Common myeloid progenitor, CD34-positive (primary cell): ENCODE results near the gene MLPH.

Experiments
- CTCF ChIA-PET: fragments of 350-600 bp; sonication (Branson Sonifier 250); formaldehyde crosslinking; loops from one replicate; lab custom pipeline; 2021; ENCODE audit warnings: antibody characterized with exemption; lab: Charles Lee
- POLR2A ChIA-PET: fragments of 350-600 bp; sonication (Branson Sonifier 250); formaldehyde crosslinking; loops from one replicate; lab custom pipeline; 2021; ENCODE audit warnings: antibody characterized with exemption; lab: Charles Lee
- DNase-seq, 3 donors: peaks; one replicate each; pipeline versions ENCODE4 v3.0.0 to v3.0.0-alpha.2; 2013
- H3K27ac ChIP-seq, 2 experiments: 1 replicate in 1 of 2; 2 replicates in 1 of 2; pipeline ENCODE4 v1.7.0; 2013; ENCODE audit warnings: inconsistent platforms in 2 of 2, low read length in 2 of 2, mild to moderate bottlenecking in 2 of 2, low read depth in 1 of 2, moderate library complexity in 1 of 2; ENCODE audit not compliant: severe bottlenecking in 2 of 2, insufficient read depth in 1 of 2, poor library complexity in 1 of 2
- H3K27me3 ChIP-seq, 5 experiments: replicated peaks in 2 of 5; 1 replicate in 3 of 5; 2 replicates in 2 of 5; pipeline versions ENCODE4 v1.6.1 to v1.7.0; 2013; ENCODE audit warnings: low read length in 4 of 5, mild to moderate bottlenecking in 2 of 5, moderate library complexity in 2 of 5, inconsistent platforms in 1 of 5; ENCODE audit not compliant: insufficient read depth in 5 of 5, control insufficient read depth in 4 of 5
- H3K36me3 ChIP-seq, 4 experiments: 1 replicate in 2 of 4; 2 replicates in 2 of 4; pipeline versions ENCODE4 v1.6.1 to v1.7.0; 2013; ENCODE audit warnings: low read length in 3 of 4, control low read depth in 1 of 4, mild to moderate bottlenecking in 1 of 4; ENCODE audit not compliant: control insufficient read depth in 4 of 4, insufficient read depth in 4 of 4
- H3K4me1 ChIP-seq, 4 experiments: 1 replicate in 3 of 4; 2 replicates in 1 of 4; pipeline versions ENCODE4 v1.6.1 to v1.7.1; 2013; ENCODE audit warnings: low read length in 3 of 4, mild to moderate bottlenecking in 3 of 4, control low read depth in 1 of 4, inconsistent platforms in 1 of 4, moderate library complexity in 1 of 4; ENCODE audit not compliant: control insufficient read depth in 4 of 4, insufficient read depth in 4 of 4; ENCODE audit errors: control extremely low read depth in 1 of 4
- H3K4me3 ChIP-seq, 7 experiments: 1 replicate in 4 of 7; 2 replicates in 3 of 7; pipeline versions ENCODE4 v1.5.1 to v1.7.0; 2013; ENCODE audit warnings: mild to moderate bottlenecking in 7 of 7, low read length in 6 of 7, moderate library complexity in 6 of 7, inconsistent platforms in 2 of 7, low read depth in 2 of 7, control low read depth in 1 of 7; ENCODE audit not compliant: insufficient read depth in 4 of 7, control insufficient read depth in 1 of 7; ENCODE audit errors: extremely low read depth in 1 of 7
- H3K9me3 ChIP-seq, 5 experiments: 1 replicate in 4 of 5; 2 replicates in 1 of 5; pipeline versions ENCODE4 v1.6.1 to v1.7.1; 2013; ENCODE audit warnings: low read length in 4 of 5, mild to moderate bottlenecking in 2 of 5, inconsistent platforms in 1 of 5, low read depth in 1 of 5, moderate library complexity in 1 of 5; ENCODE audit not compliant: control insufficient read depth in 4 of 5, insufficient read depth in 2 of 5; ENCODE audit errors: control extremely low read depth in 1 of 5
- WGBS: methylation state at CpG from one replicate; pipeline ENCODE4 v1.1.5; 2013; ENCODE audit not compliant: insufficient coverage; 5-methylcytosine and 5-hydroxymethylcytosine counted together

The MLPH gene

DNA sequence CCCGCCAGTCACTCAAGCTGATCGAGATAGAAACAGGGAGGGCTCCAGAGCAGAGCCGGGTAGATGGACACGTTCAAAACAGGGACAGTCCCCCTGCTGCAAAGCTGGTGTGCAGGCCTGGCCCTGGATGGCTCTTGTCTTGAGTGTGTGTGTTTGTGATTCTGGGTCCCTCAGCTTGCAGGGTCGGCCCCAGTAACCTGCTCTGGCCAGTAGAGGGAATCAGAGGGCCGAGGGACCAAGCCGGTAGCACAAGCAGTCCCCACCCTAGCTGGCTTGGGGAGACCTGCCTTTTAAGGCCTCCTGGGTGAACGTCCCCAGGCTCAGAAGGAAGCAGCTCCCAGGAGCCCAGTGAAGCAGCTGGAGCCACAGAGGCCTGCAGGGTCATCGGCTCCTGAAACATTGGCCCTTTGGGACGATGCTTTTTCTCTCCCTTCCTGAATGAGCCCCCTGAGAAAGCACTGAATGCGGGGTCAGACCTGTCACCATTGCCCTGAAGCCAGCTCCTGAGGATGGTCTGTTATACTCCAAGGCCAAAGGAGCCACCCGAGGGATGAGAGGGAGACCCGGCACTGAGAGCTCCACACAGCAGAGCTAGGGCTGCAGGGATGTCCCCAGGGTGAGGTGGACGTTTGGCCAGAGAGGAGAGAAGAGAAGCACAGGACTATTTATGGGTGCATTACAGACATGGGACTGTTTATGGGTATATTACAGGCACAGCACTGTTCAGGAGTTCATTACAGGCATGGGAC is 15.4 kb upstream of the MLPH start:
- peaks cover 0 to 34% (median 29%) of the 10 kb centered on the region in 4 experiments for H3K4me1 ChIP-seq
- no peaks in the 10 kb centered on the region for H3K36me3 ChIP-seq
- H3K27ac ChIP-seq = no peak overlapping the region
- peak in 2 of 3 donors; percentile 71 to 76 for DNase-seq
- peaks cover 0 to 8% (median 7%) of the 10 kb centered on the region in 5 experiments for H3K27me3 ChIP-seq
- POLR2A ChIA-PET = no interaction called here
- H3K4me3 ChIP-seq = no peak overlapping the region
- no peaks in the 10 kb centered on the region for H3K9me3 ChIP-seq
- WGBS = 60% methylated on average over 13 of the region's 14 CpGs
- CTCF ChIA-PET = interaction anchor here (0.8 to 4.7 kb wide), 9 partner anchors 11 to 101 kb away, joined by 3 to 32 read pairs (median 6); no protein-coding TSS in a partner anchor

DNA sequence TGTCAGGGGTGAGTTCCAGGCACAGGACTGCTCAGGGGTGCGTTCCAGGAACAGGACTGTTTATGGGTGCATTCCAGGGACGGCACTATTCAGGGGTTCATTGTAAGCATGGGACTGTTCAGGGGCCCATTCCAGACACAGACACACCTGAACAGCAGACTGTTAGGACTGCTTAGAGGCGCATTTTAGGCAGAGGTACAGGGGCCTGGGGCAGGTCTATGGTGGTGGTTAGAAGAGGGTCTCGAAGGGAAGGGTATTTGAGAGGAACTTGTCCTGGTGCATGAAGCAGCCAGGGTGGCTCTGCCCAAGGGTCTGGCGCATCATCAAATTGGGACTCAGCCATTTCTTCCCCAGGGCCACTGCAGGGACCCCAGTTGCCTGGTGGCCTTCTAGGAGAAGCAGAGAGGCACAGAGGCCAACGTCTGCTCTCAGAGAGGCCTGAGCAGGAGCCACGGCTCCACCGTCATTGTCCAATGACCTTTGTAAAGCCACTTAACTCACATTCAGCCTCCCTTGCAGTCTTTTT is 14.8 kb upstream of the MLPH start:
- ChIA-PET POLR2A (no interaction called here), CTCF (interaction anchor here (0.8 to 4.7 kb wide), 5 partner anchors 11 to 49 kb away, joined by 3 to 32 read pairs (median 8); no protein-coding TSS in a partner anchor)
- no peak overlapping the region for H3K27ac ChIP-seq
- no peaks in the 10 kb centered on the region for H3K9me3 ChIP-seq
- no peak overlapping the region for H3K4me3 ChIP-seq
- no peak for DNase-seq
- peaks cover 0 to 34% (median 29%) of the 10 kb centered on the region in 4 experiments for H3K4me1 ChIP-seq
- no peaks in the 10 kb centered on the region for H3K36me3 ChIP-seq
- 96% methylated on average over 8 of the region's 8 CpGs for WGBS
- peaks cover 0 to 12% (median 10%) of the 10 kb centered on the region in 5 experiments for H3K27me3 ChIP-seq

DNA sequence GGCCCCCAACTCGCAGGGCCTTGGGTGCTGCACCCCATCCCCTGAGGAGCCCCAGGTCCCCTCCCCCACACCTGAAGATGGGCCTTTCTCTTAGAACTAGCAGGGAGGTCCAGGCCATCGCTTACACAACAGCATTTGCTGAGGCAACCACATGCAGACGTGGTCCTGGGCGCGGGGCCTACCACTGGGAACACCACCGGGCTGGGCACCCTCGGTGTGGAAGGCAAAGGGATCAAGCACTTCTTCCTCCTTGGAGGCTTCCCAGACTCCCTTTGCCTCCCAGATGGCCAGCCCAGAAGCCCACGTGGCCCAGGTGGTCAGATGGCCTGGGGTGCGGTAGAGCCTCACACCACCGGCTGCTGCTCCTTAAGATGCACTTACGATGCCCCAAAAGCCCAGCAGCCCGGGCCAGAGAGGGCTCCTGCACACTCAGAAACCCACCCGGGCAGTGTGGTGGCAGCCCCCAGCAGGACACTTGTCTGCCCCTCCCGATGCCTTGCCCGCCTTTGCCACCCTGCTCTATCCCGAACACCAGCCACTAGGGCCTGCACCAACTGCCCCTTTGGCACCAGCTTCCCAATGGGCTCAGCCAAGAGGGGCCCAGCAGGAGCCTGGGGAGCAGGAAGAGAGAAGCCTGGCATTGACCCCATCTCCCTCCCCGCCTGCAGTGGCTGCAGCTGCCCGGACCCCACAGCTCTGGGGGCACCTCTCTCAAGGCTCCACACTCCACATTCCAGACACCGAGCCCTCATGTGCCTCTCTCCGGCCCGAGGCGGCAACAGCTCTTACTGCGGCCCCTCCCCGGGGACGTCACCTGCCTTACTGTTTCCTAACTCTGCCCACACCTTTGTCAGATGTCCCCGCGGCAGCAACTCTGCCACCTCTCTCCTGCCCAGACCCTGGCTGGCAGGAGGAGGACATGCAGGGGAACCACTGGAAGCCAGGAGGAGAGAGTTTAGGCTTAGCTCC is 13.9 kb upstream of the MLPH start:
- no peaks in the 10 kb centered on the region for H3K36me3 ChIP-seq
- no peak overlapping the region for H3K27ac ChIP-seq
- H3K27me3 ChIP-seq = peaks cover 0 to 14% (median 10%) of the 10 kb centered on the region in 5 experiments
- no peak for DNase-seq
- no peaks in the 10 kb centered on the region for H3K9me3 ChIP-seq
- H3K4me3 ChIP-seq = peak overlapping the region in 1 of 7 experiments; percentile 83
- WGBS = 96% methylated on average over 23 of the region's 27 CpGs
- peaks cover 0 to 34% (median 29%) of the 10 kb centered on the region in 4 experiments for H3K4me1 ChIP-seq
- ChIA-PET POLR2A (interaction anchor here (0.9 to 1.3 kb wide), 2 partner anchors 38 to 220 kb away, joined by 3 read pairs; no protein-coding TSS in a partner anchor), CTCF (interaction anchor here (0.9 to 3.5 kb wide), 6 partner anchors 10 to 52 kb away, joined by 3 to 30 read pairs (median 5); no protein-coding TSS in a partner anchor)

- peak overlapping the region in 4 of 7 experiments; percentile 68 to 83 (median 76) for H3K4me3 ChIP-seq
- CTCF ChIA-PET = interaction anchor here (0.9 to 3.5 kb wide), 6 partner anchors 9 to 53 kb away, joined by 3 to 30 read pairs (median 5); no protein-coding TSS in a partner anchor
- H3K9me3 ChIP-seq = no peaks in the 10 kb centered on the region
- H3K27ac ChIP-seq = no peak overlapping the region
- H3K27me3 ChIP-seq = peaks cover 0 to 14% (median 10%) of the 10 kb centered on the region in 5 experiments
- DNase-seq = peak; percentile 47 to 73 (median 71)
- peaks cover 0 to 34% (median 28%) of the 10 kb centered on the region in 4 experiments for H3K4me1 ChIP-seq
- 46% methylated on average over 10 of the region's 11 CpGs for WGBS
- POLR2A ChIA-PET = interaction anchor here (0.9 to 1.3 kb wide), 2 partner anchors 39 to 219 kb away, joined by 3 read pairs; no protein-coding TSS in a partner anchor
- no peaks in the 10 kb centered on the region for H3K36me3 ChIP-seq
Measured at GRCh38 chr2:237473878-237474441, 13.1 kb upstream of the MLPH start.

GRCh38 chr2:237474442-237474911 is 12.6 kb upstream of the MLPH start:
- peaks cover 0 to 34% (median 26%) of the 10 kb centered on the region in 4 experiments for H3K4me1 ChIP-seq
- DNase-seq = peak in 1 of 3 donors; percentile 12
- peaks cover 0 to 14% (median 10%) of the 10 kb centered on the region in 5 experiments for H3K27me3 ChIP-seq
- ChIA-PET POLR2A (interaction anchor here (0.9 to 1.4 kb wide), 2 partner anchors 40 to 219 kb away, joined by 3 read pairs; no protein-coding TSS in a partner anchor), CTCF (interaction anchor here (1.4 to 3.5 kb wide), 5 partner anchors 8 to 64 kb away, joined by 5 to 30 read pairs (median 12); no protein-coding TSS in a partner anchor)
- H3K9me3 ChIP-seq = no peaks in the 10 kb centered on the region
- WGBS = 100% methylated on average over 4 of the region's 12 CpGs
- H3K36me3 ChIP-seq = no peaks in the 10 kb centered on the region
- H3K27ac ChIP-seq = peak overlapping the region; percentile 51 to 73
- H3K4me3 ChIP-seq = peak overlapping the region in 6 of 7 experiments; percentile 58 to 83 (median 70)
